Liver (tissue), 9 donors: Measurements from ENCODE around the gene GULP1. TPM values are rescaled to one million over a fixed set of nuclear protein-coding genes. Genes with fewer than 3 reads are reported as not detected.

Source experiments
- DNase-seq: peaks from one replicate; pipeline ENCODE4 v3.0.0-alpha.2; 2017; ENCODE audit warnings: low spot score
- H3K27ac ChIP-seq, 2 donors: one replicate each; pipeline ENCODE4 v1.7.0; 2013; ENCODE audit warnings: inconsistent platforms in 2 of 2, low read length in 2 of 2, control low read depth in 1 of 2, low read depth in 1 of 2, mild to moderate bottlenecking in 1 of 2
- H3K27me3 ChIP-seq, 4 donors: one replicate each; pipeline versions ENCODE4 v1.6.1 to v1.7.0; 2013; ENCODE audit warnings: low read length in 3 of 4, inconsistent platforms in 1 of 4, mild to moderate bottlenecking in 1 of 4, moderate library complexity in 1 of 4; ENCODE audit not compliant: control insufficient read depth in 4 of 4, insufficient read depth in 4 of 4
- H3K36me3 ChIP-seq, 4 donors: one replicate each; pipeline versions ENCODE4 v1.6.1 to v1.7.0; 2013; ENCODE audit warnings: low read length in 3 of 4, mild to moderate bottlenecking in 3 of 4, low read depth in 1 of 4, moderate library complexity in 1 of 4; ENCODE audit not compliant: control insufficient read depth in 4 of 4, insufficient read depth in 3 of 4
- H3K4me1 ChIP-seq, 4 donors: one replicate each; pipeline versions ENCODE4 v1.6.1 to v1.7.0; 2013; ENCODE audit warnings: low read length in 3 of 4, mild to moderate bottlenecking in 3 of 4, moderate library complexity in 1 of 4; ENCODE audit not compliant: control insufficient read depth in 4 of 4, insufficient read depth in 4 of 4
- H3K4me3 ChIP-seq, 3 donors: one replicate each; pipeline versions ENCODE4 v1.6.1 to v1.7.0; 2013; ENCODE audit warnings: low read length in 3 of 3, control low read depth in 1 of 3, low read depth in 1 of 3, mild to moderate bottlenecking in 1 of 3
- H3K9ac ChIP-seq, 2 donors: one replicate each; pipeline ENCODE4 v1.7.0; 2013; ENCODE audit warnings: low read length in 2 of 2, mild to moderate bottlenecking in 2 of 2, moderate library complexity in 2 of 2, control low read depth in 1 of 2, low read depth in 1 of 2
- H3K9me3 ChIP-seq, 4 donors: one replicate each; pipeline versions ENCODE4 v1.6.1 to v1.7.0; 2013; ENCODE audit warnings: low read length in 3 of 4; ENCODE audit not compliant: control insufficient read depth in 4 of 4
- ATF3 ChIP-seq: IDR thresholded peaks from 2 replicates; pipeline ENCODE4 v1.6.1; 2016; ENCODE audit warnings: antibody characterized with exemption
- CTCF ChIP-seq: fragments of 150-350 bp; IDR thresholded peaks from 2 replicates; pipeline ENCODE4 v1.5.1; 2017; ENCODE audit warnings: improper control_type of control experiment, low read depth, low read length; ENCODE audit not compliant: missing input control
- EGR1 ChIP-seq, 2 donors: IDR thresholded peaks; 2 replicates each; pipeline ENCODE4 v1.6.1; 2016 to 2018; ENCODE audit warnings: antibody characterized with exemption in 2 of 2, low read depth in 2 of 2
- FOXA1 ChIP-seq: IDR thresholded peaks from 2 replicates; pipeline ENCODE4 v1.6.1; 2016; ENCODE audit warnings: antibody characterized with exemption
- FOXA2 ChIP-seq: IDR thresholded peaks from 2 replicates; pipeline ENCODE4 v1.6.1; 2016; ENCODE audit warnings: antibody characterized with exemption
- GABPA ChIP-seq, 2 donors: IDR thresholded peaks in 1 of 2; conservative IDR thresholded peaks in 1 of 2; 2 replicates each; pipeline ENCODE4 v1.6.1; 2016; ENCODE audit warnings: antibody characterized with exemption in 2 of 2, mild to moderate bottlenecking in 1 of 2, moderate library complexity in 1 of 2
- HNF4A ChIP-seq, 2 donors: conservative IDR thresholded peaks; 2 replicates each; pipeline ENCODE4 v1.6.1; 2016; ENCODE audit warnings: antibody characterized with exemption in 2 of 2, mild to moderate bottlenecking in 2 of 2
- HNF4G ChIP-seq: IDR thresholded peaks from 2 replicates; pipeline ENCODE4 v1.6.1; 2016; ENCODE audit warnings: antibody characterized with exemption
- JUND ChIP-seq, 2 donors: IDR thresholded peaks; 2 replicates each; pipeline ENCODE4 v1.6.1; 2016; ENCODE audit warnings: antibody characterized with exemption in 2 of 2
- MAX ChIP-seq: IDR thresholded peaks from 2 replicates; pipeline ENCODE4 v1.6.1; 2016; ENCODE audit warnings: antibody characterized with exemption
- NR2F2 ChIP-seq: IDR thresholded peaks from 2 replicates; pipeline ENCODE4 v1.6.1; 2016; ENCODE audit warnings: antibody characterized with exemption
- RAD21 ChIP-seq, 2 donors: IDR thresholded peaks; 2 replicates each; pipeline ENCODE4 v1.6.1; 2016; ENCODE audit warnings: antibody characterized with exemption in 2 of 2, mild to moderate bottlenecking in 2 of 2
- RXRA ChIP-seq, 2 donors: IDR thresholded peaks; 2 replicates each; pipeline ENCODE4 v1.6.1; 2017 to 2018; ENCODE audit warnings: antibody characterized with exemption in 2 of 2, mild to moderate bottlenecking in 1 of 2
- SP1 ChIP-seq: IDR thresholded peaks from 2 replicates; pipeline ENCODE4 v1.6.1; 2018; ENCODE audit warnings: antibody characterized with exemption, mild to moderate bottlenecking
- TAF1 ChIP-seq: conservative IDR thresholded peaks from 2 replicates; pipeline ENCODE4 v1.6.1; 2016; ENCODE audit warnings: antibody characterized with exemption, mild to moderate bottlenecking
- YY1 ChIP-seq: IDR thresholded peaks from 2 replicates; pipeline ENCODE4 v1.6.1; 2016; ENCODE audit warnings: antibody characterized with exemption, mild to moderate bottlenecking
- WGBS: extraction: QIAGEN DNeasy Blood & Tissue Kit; methylation state at CpG from one replicate; pipeline ENCODE4 v1.1.7; 2013; 5-methylcytosine and 5-hydroxymethylcytosine counted together
- polyA plus RNA-seq, 2 donors: library from polyadenylated mRNA; stranded (reverse) in 1 of 2; unstranded in 1 of 2; fragments of 200-250 nt in 1 of 2; fragments of >200 nt in 1 of 2; fragmentation: Nextera tagmentation in 1 of 2; extraction: Ambion mirVana in 1 of 2; gene quantifications; one replicate each; pipeline versions ENCODE4 v1.2.1 to v1.2.3, GENCODE V29; 2013 to 2015
- total RNA-seq, 2 donors: library from RNA; depleted of rRNA; stranded (reverse); fragments of >200 nt; gene quantifications; one replicate each; pipeline ENCODE4 v1.2.3, GENCODE V29; 2014
- TF ChIP-seq, protein P1 (sequence below): IDR thresholded peaks from 2 replicates; pipeline ENCODE4 v1.6.1; 2016; ENCODE audit warnings: antibody characterized with exemption, mild to moderate bottlenecking
- TF ChIP-seq, protein P2 (sequence below): IDR thresholded peaks from 2 replicates; pipeline ENCODE4 v1.6.1; 2016; ENCODE audit warnings: antibody characterized with exemption
- donor health status: healthy.
- donor health status: healthy.
- donor health status: healthy.
- donor health status: healthy.
- donor health status: healthy.

The GULP1 gene
- total and polyA plus RNA-seq, 4 donors: 0.53 to 6.9 (median 0.89) TPM

- Histone ChIP-seq H3K4me3 (no peak overlapping the region), H3K36me3 (no peaks in the 10 kb centered on the region), H3K9ac (no peak overlapping the region), H3K9me3 (no peaks in the 10 kb centered on the region), H3K27ac (no peak overlapping the region), H3K4me1 (no peaks in the 10 kb centered on the region), H3K27me3 (no peaks in the 10 kb centered on the region)
- DNase-seq: no peak
- WGBS: 90% methylated on average over 3 of the region's 3 CpGs
- TF ChIP-seq ATF3: no peak
- no peak for TF ChIP-seq CTCF
- TF ChIP-seq HNF4G: no peak
- TF ChIP-seq GABPA (IDR thresholded peaks at IDR 0.05 in 1 of 2, conservative IDR thresholded peaks at IDR 0.05 in 1 of 2): no peak
- TF ChIP-seq JUND (IDR thresholded peaks at IDR 0.05): no peak
- TF ChIP-seq, protein P1, sequence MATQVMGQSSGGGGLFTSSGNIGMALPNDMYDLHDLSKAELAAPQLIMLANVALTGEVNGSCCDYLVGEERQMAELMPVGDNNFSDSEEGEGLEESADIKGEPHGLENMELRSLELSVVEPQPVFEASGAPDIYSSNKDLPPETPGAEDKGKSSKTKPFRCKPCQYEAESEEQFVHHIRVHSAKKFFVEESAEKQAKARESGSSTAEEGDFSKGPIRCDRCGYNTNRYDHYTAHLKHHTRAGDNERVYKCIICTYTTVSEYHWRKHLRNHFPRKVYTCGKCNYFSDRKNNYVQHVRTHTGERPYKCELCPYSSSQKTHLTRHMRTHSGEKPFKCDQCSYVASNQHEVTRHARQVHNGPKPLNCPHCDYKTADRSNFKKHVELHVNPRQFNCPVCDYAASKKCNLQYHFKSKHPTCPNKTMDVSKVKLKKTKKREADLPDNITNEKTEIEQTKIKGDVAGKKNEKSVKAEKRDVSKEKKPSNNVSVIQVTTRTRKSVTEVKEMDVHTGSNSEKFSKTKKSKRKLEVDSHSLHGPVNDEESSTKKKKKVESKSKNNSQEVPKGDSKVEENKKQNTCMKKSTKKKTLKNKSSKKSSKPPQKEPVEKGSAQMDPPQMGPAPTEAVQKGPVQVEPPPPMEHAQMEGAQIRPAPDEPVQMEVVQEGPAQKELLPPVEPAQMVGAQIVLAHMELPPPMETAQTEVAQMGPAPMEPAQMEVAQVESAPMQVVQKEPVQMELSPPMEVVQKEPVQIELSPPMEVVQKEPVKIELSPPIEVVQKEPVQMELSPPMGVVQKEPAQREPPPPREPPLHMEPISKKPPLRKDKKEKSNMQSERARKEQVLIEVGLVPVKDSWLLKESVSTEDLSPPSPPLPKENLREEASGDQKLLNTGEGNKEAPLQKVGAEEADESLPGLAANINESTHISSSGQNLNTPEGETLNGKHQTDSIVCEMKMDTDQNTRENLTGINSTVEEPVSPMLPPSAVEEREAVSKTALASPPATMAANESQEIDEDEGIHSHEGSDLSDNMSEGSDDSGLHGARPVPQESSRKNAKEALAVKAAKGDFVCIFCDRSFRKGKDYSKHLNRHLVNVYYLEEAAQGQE: no peak
- TF ChIP-seq FOXA2: no peak
- TF ChIP-seq SP1: no peak
- TF ChIP-seq YY1: no peak
- no peak for TF ChIP-seq NR2F2
- TF ChIP-seq TAF1: no peak
- no peak for TF ChIP-seq FOXA1
- no peak for TF ChIP-seq HNF4A (conservative IDR thresholded peaks at IDR 0.05)
- TF ChIP-seq MAX: no peak
- no peak for TF ChIP-seq EGR1 (IDR thresholded peaks at IDR 0.05; ENCODE audit: low read depth in 2 of 2)
- no peak for TF ChIP-seq RXRA (IDR thresholded peaks at IDR 0.05)
- TF ChIP-seq, protein P2, sequence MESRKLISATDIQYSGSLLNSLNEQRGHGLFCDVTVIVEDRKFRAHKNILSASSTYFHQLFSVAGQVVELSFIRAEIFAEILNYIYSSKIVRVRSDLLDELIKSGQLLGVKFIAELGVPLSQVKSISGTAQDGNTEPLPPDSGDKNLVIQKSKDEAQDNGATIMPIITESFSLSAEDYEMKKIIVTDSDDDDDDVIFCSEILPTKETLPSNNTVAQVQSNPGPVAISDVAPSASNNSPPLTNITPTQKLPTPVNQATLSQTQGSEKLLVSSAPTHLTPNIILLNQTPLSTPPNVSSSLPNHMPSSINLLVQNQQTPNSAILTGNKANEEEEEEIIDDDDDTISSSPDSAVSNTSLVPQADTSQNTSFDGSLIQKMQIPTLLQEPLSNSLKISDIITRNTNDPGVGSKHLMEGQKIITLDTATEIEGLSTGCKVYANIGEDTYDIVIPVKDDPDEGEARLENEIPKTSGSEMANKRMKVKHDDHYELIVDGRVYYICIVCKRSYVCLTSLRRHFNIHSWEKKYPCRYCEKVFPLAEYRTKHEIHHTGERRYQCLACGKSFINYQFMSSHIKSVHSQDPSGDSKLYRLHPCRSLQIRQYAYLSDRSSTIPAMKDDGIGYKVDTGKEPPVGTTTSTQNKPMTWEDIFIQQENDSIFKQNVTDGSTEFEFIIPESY: no peak
- TF ChIP-seq RAD21 (IDR thresholded peaks at IDR 0.05): no peak
These were observed 48.6 kb downstream of the GULP1 start for GRCh38 chr2:188340257-188340656.
